Fibroblast of gingiva (primary cell): ENCODE measurements around the gene URM1.

Source experiments
- DNase-seq: peaks from one replicate; pipeline ENCODE4 v3.0.0-alpha.2; 2011; ENCODE audit warnings: low read depth

The URM1 gene

GRCh38 chr9:128349125-128349524 is 22.0 kb upstream of the URM1 start:
- no peak for DNase-seq

DNA sequence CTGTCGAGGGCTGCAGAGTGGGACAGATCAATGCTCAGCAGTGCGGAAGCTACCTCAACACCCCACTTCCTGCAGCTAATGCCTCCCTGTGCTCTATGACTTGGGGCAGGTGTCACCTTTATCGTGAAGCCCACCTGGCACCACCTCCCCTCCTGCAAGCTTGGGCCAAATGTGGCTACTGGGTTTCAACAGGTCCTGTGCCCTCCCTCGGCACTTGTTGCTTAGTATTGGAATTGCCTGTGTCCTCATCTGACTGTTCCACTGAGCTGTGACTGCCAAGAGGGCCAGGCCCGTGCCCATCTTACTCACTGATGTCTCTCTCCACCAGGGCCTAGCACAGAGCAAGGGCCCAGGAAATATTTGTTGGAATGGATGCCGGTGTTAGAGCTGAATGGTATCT is 21.4 kb upstream of the URM1 start:
- no peak for DNase-seq

DNA sequence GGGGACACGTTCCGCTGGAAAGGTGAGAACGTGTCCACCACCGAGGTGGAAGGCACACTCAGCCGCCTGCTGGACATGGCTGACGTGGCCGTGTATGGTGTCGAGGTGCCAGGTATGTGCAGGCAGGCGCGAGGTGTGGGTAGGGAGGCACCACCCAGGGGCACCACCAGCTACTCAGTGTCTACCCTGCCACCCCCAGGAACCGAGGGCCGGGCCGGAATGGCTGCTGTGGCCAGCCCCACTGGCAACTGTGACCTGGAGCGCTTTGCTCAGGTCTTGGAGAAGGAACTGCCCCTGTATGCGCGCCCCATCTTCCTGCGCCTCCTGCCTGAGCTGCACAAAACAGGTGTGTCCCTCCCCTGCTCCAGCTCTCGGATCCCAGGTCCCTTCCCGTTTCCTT is 15.7 kb upstream of the URM1 start:
- no peak for DNase-seq

- no peak for DNase-seq
Observed at GRCh38 chr9:128358090-128358489, 13.1 kb upstream of the URM1 start.

DNA sequence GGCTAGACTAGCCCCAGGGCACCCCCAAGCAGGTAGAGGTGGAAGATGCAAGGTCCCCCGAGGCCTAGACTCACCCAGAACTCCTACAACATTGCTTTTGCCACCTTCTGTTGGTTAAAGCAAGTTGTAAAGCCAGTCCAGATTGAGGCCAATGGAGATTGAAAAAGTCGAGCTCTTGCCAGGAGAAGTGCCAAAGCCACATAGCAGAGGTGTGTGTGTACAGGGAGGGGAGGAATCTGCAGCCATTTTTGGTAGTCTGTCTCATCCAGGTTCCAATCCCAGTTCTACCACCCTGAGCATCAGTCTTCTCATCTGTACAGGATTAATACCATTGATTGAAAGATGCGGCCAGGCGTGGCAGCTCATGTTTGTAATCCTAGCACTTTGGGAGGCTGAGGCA is 12.3 kb upstream of the URM1 start:
- no peak for DNase-seq

DNA sequence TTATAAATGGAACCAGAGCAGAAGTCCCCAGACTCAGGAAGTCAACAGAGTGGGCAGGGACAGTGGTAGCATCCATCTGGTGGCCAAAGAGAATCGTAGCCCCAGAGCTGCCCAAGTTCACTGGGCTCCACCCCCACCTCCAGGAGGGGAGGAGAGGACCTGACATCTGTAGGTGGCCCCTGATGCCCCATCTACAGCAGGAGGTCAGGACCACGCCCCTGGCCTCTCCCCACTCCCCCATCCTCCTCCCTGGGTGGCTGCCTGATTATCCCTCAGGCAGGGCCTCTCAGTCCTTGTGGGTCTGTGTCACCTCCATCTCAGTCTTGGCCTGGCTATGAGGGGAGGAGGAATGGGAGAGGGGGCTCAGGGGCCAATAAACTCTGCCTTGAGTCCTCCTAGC is 10.3 kb upstream of the URM1 start:
- no peak for DNase-seq

- DNase-seq: no peak
Observed at GRCh38 chr9:128361296-128361985, 9.7 kb upstream of the URM1 start.

- peak; percentile 75 for DNase-seq
Observed at GRCh38 chr9:128361986-128362646, 9.1 kb upstream of the URM1 start.

- no peak for DNase-seq
Observed at GRCh38 chr9:128362774-128363173, 8.4 kb upstream of the URM1 start.

DNA sequence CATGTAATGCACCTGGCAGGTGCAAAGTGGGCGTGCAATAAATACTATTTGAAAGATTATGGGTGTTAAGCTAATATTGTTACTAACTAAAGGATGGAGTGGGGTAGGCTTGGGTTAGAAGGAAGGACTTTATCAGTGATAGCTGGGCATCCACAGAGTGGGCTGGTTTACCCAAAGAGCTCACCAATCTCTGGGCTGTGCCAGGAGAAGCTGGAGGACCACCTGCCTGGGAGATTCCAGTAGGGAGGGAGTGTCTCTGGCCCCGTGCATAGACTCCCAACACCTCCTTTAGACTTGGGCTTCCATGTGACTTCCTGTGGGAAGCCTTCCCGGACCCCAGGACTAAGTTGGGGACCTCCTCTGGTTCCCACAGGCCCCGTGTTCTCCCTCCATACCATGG is 5.6 kb upstream of the URM1 start:
- no peak for DNase-seq

GRCh38 chr9:128369024-128369706 is 2.0 kb upstream of the URM1 start:
- DNase-seq: no peak

- DNase-seq: no peak
Observed at GRCh38 chr9:128370367-128370751, 815 bp upstream of the URM1 start.

DNA sequence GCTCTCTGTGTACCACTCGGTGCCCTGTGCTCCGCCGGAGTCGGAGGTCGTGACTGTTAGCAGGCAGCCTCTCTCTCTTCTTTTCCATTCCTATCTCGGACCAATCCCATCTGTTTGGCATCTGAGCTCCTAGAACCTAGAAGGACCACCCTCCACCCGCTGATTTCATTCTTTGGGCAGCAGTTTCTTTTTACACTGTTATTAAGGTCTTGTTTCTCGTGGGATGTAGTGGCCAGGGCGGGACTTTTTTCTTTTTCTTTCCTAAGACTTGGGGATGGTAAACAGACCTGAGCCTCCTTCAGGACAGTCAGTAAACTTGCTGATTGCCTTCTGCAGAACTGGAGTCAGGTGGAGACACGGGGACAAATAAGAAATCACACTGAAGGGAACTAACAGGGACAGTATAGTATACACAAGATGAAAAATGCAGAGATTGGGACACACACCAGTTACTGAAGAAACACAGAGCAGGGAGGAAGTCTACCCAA is 500 bp downstream of the URM1 start:
- no peak for DNase-seq

DNA sequence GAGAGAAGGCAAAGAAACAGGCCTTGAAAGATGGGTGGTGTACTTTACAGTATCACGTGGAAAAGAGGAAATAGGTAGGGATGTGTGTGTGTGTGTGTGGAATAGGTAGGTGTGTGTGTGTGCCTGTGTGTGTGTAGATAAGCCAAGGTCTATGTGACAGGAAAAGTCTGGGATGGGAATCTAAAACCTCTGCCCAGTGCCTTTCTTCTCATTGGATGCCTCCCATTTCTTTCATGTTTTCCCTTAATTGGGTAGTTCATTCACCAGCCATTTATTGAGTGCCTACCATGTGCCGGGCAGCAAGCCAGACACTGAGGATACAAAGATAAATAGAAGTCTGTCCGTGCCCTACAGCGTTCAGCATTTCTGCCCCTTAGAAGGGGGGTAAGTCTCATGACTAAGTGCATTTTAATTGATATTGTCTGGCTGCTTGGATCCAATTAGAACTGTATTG is 1.0 kb downstream of the URM1 start:
- DNase-seq: peak; percentile 46

DNA sequence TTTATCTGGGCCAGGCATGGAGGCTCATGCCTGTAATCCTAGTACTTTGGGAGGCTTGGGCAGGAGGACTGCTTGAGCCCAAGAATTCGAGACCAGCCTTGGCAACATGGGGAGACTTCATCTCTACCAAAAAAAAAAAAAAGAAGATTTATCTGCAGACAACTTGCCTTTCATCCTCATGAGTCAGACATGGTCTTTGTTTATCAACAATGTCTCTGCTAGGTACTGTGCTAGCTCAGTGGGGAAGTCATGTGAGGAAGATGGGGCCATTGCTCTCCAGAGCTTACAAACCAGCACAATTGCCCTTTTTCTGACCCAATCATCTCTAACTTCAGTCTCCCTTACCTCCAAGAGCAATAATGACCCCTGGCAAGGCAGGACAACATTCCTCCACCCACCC is 1.6 kb downstream of the URM1 start:
- DNase-seq: no peak

GRCh38 chr9:128374221-128374675 is 3.1 kb downstream of the URM1 start:
- DNase-seq: no peak

GRCh38 chr9:128375865-128376264 is 4.7 kb downstream of the URM1 start:
- DNase-seq: no peak

GRCh38 chr9:128382261-128382660 is 11.1 kb downstream of the URM1 start:
- DNase-seq: no peak

DNA sequence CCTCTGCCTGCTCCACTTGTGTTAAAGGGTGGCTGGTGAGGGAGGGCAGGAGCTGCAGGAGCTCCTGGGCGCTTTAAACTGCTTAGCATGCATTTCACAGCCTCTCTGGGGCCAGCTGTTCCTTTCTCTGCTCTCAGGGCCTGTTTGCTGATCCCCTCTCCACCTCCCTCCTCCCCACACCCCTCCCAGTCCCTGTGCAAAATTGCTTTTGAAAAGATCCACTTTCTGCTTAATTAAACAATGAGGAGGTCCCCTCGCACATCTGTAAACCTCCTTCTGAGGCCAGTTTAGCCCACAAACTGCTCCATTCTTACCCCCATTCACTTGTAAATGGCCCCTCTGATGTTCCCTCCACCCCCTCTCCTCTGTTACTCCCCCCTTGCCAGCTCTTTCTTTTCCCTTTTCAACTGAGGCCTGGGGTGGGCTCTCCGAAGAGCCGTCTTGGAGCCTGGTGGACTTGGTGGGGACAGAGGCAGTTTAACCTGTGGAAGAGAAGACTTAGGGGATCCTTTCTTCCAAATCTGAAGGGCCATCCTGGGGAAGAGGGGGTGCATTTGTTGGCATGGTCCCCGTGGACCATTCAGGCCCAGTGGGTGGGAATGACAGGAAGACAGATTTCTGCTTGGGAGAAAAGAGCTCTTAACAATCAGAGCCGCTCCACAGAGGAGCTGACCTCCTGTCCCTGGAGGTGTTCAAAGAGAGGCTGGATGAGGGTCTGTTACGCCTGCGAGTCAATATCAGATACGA is 12.0 kb downstream of the URM1 start:
- no peak for DNase-seq

DNA sequence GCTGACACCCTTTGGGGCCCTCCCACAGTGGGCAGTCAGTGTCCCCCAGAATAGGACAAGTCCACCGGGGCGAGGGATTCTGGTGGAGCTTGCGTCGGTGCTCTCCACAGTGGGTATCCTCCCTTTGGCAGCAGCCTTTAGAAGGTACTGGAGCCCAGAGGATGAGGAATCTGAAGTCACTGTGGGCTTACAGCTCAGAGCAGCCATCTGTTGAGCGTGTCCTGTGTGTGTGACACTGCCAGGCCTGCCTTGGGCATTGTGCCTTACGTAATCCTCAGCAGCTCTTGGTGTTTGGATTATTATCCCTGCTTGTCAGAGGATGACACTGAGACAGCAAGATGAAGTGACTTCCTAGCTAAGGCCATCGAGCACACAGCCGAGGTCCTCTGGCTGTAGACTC is 12.6 kb downstream of the URM1 start:
- no peak for DNase-seq

DNA sequence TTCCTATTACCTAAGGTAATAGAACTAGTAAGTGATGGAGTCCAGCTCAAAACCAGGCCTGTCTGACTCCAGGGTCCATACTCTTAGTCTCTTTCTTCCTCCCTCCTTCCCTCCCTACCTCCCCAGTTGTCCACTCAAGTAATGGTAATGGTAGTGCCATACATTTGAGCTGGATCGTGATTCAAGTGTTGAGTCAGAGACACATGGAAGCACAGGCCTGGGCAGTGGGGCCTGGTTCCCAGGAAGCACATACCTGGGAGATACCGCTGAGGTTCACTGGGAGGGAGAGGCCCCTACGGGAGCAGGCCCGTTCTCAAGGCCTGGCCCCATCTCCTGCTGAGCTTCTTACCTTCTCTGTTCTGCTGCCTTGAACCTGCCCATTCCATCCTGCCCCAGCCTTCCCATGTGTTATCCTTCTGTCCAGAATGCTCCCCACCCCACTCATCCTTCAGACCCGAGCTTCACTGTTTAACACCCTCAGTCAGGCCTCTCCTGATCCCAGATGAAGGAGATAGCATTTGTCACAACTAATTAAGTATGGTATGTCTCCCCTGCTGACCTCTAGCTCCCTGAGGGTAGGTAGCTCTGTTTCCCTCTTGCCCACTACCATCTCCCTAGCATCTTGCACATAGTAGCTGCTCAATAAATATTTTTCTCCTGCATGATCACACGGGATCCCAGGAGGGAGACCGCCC is 13.8 kb downstream of the URM1 start:
- DNase-seq: no peak
